NCI-H187 treated with DMSO at 0.1 percent for 48 hours (cell line): ENCODE measurements around the gene CHST11.

ENCODE experiments used
- DNase-seq: peaks from one replicate; lab custom pipeline; 2025; lab: John Stamatoyannopoulos, UW

Gene CHST11

DNA sequence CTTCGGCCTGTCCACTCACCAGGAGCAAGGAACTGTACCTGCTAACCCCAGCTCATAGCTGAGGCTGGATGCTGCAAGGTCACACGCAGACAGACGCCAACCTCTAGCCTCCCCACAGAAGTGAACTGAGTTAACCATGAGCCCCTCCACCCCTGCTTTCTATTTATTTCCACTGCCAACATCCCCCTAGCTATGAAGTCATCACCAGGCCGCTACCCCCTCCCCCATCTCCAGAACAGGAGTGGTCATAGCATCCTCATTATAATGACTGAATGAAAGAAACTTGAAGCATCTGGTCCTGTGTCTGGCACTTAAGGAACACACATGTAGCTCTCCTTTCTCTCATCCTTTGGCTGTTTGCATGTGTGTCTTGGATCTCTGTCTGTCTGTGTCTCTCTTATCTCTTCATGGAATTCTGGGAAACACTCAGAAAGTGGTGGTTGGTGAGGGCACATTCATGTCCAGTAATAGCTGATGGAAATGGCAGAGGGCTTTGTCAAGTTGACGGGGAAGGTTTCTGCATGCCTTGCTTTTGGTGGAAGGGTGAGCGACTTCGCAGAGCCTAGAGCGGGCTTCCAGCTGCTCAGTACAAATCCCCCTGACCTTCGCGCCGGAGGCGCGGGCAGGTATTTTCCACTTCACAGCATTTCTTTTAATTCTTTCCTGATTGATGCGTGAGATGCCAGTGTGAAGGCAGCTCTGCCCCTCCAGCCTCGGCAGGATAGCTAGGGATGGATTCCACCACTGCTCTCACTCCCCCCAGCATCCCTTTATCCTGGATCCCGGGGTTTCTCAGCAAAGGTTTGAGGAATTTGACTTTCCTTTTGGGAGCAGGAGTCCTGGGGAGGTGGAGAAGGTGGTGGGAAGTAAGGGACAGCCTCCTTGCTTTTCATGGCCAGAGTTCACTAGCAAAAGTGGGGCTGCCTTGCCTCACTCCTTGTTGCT is 198.2 kb downstream of the CHST11 start:
- no peak for DNase-seq

DNA sequence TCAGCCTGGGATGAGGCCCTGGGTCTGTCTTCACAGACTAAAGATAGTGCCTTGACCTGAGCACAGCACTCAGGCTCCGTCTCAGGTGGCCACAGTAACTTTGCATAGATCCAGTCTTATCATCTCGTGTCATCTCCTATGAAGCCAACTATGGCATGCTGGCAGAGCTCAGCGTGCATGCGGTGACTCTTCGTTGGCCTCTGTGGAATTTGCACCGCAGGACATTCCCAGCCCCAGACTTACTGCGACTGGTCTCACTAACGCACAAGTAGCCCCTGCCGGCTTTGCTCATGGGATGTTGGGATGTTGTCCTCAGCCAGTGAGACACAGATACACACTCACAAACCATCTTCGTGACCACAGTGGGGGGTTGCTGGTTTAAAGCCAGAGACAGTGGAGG is 199.6 kb downstream of the CHST11 start:
- no peak for DNase-seq

DNA sequence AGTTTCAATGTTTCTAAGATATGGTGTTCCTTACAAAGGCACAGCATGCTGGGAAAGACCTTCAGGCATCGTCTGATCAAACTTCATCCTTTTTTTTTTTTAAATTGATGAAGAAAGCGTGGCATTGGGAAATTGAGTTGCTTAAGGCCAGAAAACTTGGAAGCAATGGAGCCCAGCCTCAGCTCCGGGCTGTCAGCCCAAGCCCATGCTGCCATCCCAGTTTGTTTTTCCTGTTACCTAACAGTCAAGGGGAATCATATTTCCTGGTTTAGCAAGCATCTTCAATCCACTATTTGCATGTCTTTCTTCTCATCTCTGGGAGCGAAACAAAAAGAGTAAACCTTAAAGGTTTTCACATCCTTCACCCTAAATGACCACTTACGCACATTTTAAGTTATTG is 200.2 kb downstream of the CHST11 start:
- DNase-seq = peak; percentile 69

DNA sequence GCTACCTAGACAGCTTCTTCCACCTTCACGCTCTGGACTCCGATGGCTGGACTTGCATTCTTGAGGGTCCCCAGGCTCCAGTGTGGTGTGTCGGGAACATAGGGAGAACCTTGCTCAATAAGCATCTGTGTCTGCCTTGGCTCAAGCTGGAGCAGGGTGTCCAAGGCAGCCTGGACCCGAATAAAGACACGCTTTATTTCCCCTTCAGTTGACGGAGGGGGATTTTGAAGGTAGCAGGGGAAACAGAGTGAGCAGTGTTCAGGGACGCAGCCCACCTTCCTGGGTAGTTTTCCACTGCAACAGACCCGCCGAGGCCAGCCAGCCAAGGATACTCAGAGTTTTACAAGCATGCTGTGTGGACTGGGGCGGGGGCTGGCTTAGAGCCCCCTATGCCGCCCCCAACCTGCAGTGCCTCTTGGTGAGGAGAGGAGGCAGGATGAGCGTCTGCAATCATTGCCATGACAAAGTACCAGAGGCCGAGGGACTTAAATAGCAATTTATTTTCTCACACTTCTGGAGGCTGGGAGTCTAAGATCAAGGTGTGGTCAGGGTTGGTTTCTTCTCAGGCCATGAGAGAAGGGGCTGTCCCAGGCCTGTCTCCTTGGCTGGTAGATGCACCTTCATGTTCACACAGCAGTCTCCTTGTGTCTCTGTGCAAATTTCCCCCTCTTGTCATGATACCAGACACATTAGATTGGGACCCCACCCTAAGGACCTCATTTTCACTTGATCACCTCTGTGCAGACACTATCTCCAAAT is 201.2 kb downstream of the CHST11 start:
- no peak for DNase-seq

DNA sequence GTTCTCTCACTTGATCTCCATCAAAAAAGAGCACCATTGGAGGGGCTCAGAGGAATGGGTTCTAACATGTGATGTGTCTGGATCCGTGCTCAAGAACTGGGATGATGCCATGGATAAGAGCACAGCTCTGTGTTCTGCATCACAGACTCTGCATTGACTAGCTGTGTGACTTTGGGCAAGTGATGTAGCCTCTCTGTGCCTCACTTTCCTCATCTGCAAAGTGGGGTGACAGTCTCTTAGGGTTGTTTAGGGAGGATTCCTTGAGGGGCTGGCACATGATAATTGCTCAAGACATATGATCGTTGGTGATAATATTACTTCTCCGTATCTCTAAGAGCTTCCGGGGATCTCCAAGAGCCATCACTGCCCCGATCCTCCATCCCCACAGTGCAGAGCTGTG is 202.3 kb downstream of the CHST11 start:
- DNase-seq = no peak

DNA sequence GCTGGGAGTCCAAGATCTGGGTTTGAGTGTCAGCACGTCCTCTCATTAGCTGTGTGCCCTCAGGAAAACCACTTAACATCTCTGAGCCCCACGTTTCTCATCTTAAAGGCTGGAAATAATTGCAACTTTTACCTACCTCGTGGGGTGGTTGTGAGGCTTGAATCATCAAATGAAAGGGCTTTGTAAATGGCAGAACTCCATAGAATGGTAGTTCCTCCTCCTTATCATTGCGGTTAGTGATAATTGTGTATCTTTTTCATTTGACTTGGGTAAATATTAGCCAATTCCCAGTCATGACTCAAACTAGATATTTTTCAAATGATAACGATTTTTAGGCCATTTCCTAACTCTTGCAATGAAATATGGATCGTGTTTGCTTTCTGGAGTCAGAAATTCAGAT is 205.5 kb downstream of the CHST11 start:
- DNase-seq = no peak

DNA sequence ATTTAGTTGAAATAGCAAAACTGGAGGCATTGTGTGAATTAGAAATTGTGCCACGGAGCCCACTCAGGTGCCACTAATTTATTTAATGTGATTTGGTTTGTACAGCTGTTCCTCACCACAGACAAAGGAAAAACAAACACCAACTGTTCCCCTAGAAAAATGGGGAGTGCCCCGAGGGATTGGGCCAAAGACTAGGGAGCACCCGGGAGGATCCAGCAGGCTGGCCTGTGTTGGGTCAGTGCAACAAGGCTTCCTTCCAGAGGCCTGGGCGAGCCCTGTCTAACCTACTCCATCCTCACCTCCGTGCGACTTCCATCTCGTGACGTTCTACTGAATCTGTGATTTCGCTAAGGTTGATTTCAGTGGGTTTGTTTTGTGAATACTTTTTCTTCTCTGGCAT is 206.2 kb downstream of the CHST11 start:
- no peak for DNase-seq

DNA sequence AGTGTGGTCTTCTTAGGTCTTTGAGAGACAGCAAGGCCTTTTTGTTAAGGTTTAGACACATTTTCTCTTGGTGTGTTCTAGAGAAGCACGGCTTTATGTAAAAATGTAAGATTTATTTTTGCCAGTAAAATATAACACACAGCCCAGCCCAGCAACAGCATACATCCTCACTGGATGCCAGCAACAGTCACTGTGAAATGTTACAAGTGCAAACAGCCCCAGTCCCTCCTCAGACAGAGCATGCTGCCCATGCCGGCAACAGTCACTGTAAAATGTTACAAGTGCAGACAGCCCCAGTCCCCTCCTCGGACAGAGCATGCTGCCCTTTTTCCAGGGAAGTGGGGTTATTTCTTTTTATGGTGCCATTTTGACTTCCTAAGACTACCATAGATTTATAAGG is 207.6 kb downstream of the CHST11 start:
- no peak for DNase-seq

DNA sequence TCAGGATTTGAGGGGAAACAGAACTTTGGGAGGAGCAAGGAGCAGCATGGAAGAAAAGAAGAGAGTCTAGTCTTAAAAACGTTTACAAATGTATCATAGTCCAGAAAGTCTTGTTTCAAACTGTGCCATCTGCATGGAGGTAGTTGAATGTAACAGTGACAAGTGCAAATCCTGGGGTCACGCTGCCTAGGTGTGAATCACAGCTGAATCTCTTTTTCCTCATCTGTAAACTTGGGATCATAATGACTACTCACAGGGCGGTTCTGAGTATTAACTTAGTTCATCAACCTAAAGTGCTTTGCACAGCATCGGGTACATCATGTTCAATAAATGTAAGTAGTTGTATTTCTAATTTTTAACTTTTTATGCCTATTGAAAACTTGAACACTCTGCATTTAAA is 208.5 kb downstream of the CHST11 start:
- no peak for DNase-seq

DNA sequence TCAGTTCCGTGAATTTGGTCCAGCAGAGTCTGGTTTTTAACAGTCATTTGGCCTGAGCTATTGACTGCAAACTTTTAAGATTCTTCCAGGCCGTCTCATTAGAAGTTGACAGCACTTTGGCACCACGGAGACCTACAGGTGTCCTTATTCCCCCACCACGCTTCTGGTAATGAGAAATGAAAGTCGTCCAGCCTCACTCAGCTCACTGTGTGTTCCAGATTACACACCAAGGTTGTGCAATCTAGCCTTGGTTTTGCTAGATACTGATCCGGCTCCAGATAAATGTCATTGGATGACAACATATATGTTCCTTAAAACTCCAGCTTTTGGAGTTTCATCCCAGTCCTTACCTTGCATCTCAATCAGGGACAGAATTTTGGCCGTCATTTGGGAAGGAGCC is 210.4 kb downstream of the CHST11 start:
- DNase-seq = no peak

DNA sequence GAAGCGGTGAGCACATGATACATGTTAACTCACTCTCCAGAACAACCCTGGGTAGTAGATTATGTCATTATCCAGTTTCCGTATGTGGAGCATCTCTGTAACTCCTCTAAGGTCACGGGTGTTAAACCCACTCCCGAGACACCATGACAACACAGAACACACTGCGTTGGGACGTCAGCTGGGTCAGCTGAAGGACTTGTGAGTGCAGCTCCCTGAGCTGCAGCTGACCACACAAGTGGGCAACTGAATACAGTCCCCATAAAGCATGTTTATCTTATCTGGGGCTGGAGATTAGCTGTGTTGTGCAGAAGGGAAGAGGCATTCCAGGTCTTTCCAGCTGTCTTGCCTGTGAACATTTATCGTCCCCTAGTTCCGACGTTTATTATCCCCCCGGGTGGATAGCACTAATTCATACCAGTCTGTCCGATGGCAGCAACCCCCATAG is 211.5 kb downstream of the CHST11 start:
- no peak for DNase-seq

DNA sequence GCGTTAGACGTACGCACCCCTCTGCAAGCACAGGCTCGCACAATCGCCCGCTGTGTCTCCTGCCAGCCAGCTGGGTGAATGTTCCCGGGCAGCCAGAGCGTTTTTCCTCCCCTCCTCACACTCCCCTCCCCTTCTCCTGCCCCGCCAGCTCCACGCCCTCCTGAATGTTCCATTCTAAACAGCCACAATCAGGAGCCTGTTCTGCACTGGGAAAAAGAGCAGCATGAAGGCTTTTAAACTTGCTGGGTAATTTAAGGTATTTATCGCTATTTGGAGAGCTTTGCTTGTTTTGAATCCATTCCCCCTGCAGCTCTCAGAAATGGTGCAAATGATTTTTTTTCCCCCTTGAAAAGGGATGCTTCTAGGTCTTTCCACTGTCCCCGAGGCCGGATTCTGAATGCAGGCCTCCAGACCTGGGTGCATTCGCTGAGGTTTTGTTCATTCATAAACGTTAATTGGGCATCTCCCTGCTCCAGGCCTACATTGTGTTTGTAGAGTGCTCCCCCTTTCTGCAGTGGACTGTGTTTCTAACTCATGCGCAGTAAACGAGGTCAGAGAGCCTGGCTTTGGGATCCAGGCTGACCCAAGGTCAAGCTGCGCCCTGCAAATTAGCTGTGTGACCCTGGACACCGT is 212.5 kb downstream of the CHST11 start:
- DNase-seq = no peak

DNA sequence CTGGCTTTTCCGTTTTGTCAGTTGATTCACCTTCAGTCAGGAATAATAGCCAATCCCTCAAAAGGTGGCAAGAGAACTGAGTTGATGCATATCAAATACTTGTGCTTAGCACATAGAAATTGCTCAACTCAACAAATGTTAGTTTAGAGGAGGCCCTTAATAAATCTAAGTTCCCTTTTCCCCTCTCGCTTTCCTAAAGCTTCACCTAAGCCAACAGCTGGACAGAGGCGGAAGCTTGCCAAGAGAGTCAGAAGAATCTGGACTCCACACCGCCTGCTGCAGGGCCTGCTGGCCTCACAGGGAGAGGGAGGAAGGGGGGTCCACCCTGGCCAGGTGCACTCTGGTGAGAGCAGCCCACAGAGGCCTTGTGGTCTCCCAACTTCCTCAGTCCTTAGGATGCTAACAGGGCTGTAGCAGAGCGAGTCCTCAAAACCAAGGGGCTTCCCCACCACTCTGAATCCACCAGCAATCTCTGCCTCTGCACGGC is 213.1 kb downstream of the CHST11 start:
- no peak for DNase-seq

DNA sequence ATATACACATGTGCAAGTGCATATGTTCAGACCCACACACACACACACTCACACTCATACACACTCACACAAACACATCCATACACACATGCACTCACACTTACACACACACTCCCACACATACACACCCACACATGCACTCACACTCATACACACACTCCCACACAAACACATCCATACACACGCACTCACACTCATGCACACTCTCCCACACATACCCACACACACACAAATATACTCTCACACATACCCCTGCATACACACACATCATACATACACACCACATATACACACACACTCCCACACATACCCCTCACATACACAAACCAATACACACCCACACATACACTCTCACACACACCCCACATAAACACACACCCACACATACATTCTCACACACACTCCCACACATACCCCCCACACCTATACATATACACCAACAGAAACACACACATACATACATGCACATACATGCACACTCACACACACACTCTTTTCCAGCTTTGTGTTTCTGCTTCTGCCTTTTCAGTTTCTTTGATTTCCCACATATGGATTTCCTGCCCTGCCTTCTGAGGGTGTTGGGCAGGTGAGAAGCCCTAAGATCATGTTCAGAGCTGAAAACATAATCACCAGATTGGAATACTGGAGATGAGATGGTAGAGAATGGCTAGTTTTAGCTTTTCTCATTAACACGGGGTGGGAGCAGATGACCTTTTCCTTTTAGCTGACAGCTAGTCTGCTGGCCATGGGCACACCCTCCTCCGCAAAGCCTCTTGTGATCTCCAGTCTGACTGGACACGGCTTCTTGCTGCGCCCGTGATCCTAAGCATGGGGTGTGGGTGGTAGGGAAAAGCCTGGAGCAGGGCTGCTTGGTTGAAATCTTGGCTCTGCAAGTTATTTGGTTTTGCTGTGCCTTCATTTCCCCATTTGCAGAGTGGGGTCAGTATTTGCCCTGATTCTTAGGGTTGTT is 214.0 kb downstream of the CHST11 start:
- DNase-seq = no peak

DNA sequence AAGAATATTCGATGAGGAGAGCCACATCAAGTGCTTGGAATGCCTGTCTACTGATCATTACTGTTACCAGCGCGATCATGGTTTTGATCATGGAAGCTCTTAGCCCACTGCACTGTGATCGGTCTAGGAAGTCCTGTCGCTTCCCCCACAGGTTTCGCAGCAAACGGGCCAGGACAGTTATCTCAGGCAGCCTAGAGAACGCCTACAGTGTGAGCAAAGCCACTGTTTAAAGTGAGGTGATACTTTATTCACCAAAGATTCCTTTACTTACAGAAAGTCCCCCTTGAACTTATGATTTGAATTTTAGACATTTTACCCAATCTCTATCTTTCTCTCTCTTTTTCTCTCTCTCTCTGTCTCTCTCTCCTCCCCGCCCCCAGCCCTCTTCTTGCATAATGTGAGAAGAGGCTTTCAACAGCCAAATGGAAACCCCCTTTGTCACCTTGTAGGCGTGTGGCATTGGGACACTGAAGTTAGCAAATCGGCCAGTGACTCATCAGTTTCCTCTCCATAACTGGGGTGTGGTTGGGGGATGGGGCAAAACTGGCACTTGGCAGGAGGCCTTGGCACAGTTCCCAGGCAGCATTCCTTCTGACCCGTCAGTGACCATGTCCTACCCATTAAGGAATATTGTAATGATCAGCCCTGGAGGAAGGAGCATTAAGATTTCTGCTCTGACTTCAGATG is 214.8 kb downstream of the CHST11 start:
- DNase-seq = no peak

DNA sequence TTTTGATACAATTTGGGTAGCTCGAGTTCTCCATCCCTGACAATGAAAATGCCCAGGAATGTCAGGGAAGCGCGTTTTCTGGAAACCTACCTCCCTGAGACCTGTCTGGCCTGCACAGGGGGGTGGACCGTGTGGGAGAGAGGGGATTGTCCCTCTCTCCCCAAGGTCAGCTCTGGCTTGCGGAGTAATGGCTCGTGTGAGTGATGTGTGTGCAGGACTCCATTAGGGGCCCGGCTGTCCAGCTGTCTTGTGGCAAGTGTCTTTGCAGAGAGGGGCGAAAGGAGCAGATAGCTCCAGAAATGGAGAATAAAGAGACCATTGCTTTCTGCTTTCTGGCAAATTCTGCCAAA is 215.3 kb downstream of the CHST11 start:
- DNase-seq = no peak

DNA sequence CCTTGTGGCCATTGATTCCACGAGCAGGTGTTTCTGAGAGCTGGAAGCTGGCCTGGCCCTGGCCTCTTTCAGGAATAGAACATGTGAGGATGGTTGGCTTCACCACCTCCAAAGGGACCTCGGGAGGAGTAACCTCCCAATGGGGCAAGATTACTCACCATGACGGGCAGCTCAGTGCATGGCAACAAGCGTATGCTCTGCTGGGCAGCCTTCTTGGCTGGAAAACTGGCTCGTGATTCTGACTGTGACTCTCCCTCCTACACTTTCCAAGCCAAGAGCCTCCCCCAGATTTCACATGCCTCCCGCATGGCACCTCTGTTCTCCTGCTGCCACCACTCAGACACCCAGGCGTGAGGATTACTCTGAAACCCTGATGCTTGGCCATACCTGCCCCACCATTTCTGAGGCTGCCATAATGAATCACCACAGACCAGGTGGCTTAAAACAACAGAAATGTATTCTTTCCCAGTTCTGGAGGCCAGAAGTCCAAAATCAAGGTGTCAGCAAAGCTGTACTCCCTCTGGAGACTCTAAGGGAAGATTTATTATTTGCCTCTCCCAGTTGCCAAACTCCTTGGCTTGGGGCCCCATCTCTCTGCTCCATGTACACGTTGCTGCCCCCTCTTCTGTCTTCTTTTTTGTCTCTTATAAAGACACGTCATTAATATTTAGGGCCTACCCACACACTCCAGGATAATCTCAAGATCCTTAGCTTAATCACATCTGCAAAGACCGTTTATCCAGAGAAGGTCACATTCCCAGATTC is 215.9 kb downstream of the CHST11 start:
- DNase-seq = no peak

DNA sequence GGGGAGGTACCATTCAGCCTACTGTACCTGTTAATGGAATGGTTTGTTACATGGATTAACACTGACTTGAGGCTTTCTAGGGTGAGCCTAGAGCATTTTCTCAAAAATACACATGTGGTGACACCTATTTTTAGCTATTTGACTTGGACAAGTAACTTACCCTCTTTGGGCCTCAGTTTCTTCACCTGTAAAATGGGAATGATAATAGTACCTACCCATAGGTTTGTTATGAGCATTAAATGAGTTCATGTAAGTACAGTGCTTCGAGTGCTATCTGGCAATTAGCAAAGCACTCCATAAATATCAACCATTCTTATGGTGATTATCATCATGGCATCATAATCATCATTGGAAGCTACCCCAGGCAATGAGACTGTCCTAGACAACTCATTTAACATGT is 216.5 kb downstream of the CHST11 start:
- no peak for DNase-seq

DNA sequence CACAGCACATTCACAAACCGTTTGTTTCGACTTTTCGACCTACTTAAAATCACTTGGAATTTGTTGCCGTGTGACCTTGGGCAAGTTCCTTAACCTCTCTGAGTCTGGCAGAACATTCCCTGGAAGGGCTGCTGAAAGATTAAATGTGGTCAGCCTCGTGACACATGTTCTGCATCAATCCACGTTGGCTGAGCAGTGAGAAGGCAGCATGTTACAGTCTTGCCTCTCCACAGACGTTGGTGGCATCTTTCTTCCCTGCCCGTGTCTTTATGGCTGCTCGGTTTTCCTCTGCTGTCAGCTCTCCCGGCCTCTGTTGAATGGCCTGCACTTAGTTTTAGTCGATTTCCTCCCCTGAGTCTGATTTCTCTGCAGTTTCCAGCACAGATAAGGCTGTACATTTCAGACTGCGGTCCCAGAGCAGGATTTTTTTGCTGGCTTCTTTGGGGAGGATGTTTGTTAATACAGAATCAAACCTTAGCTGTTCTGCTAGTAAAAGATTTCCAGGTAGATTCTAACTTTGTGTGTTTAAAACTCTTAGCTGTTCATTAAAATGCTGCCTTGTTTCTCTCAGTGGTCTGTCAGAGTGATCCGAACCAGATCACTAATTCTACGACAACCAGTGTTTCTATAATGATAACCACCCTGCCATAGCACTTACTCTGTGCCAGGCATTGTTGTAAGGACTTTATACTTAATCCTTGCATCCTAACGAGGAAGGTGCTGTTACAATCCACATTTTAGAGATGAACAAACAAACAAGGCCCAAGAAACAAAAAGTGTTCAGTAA is 217.1 kb downstream of the CHST11 start:
- no peak for DNase-seq
